Endothelial cell (in vitro differentiated cells): ENCODE results near the gene EVI5L. TPM values are rescaled to one million over a fixed set of nuclear protein-coding genes. Genes with fewer than 3 reads are reported as not detected.

ENCODE experiments used
- DNase-seq: peaks from one replicate; pipeline ENCODE4 v3.0.0; 2021; ENCODE audit warnings: low spot score
- H3K27ac Mint-ChIP-seq: one replicate; pipeline ENCODE4 v1.8.0; 2021; ENCODE audit warnings: mixed read lengths, inconsistent platforms; ENCODE audit not compliant: unreplicated experiment
- H3K27me3 Mint-ChIP-seq: one replicate; pipeline ENCODE4 v1.8.0; 2021; ENCODE audit warnings: mild to moderate bottlenecking, moderate library complexity, mixed read lengths, inconsistent platforms; ENCODE audit not compliant: unreplicated experiment
- H3K36me3 Mint-ChIP-seq: one replicate; pipeline ENCODE4 v1.8.0; 2021; ENCODE audit warnings: mild to moderate bottlenecking, low read depth, mixed read lengths, inconsistent platforms; ENCODE audit not compliant: unreplicated experiment
- H3K4me1 Mint-ChIP-seq: one replicate; pipeline ENCODE4 v1.8.0; 2021; ENCODE audit warnings: mild to moderate bottlenecking, mixed read lengths, inconsistent platforms; ENCODE audit not compliant: unreplicated experiment
- H3K4me3 Mint-ChIP-seq: one replicate; pipeline ENCODE4 v1.8.0; 2021; ENCODE audit warnings: mild to moderate bottlenecking, mixed read lengths, inconsistent platforms; ENCODE audit not compliant: unreplicated experiment
- H3K9me3 Mint-ChIP-seq: one replicate; pipeline ENCODE4 v1.8.0; 2021; ENCODE audit warnings: mixed read lengths, inconsistent platforms; ENCODE audit not compliant: unreplicated experiment
- total RNA-seq: library from RNA; stranded (reverse); fragmentation: NEBNext Ultra II Directional; extraction: Animal tissue kit (Norgen Biotek cat#: 25700); gene quantifications from one replicate; pipeline ENCODE4 v1.2.1, GENCODE V29; 2021; ENCODE audit not compliant: unreplicated experiment
- TF ChIP-seq, protein P1 (sequence below): fragments of 200-600 bp; sonication (generic); IDR thresholded peaks from one replicate; pipeline ENCODE4 v1.5.0; 2021; ENCODE audit warnings: antibody characterized with exemption; ENCODE audit not compliant: unreplicated experiment

The EVI5L gene
- total RNA-seq, 1 donor from 2014 or later: 20.4 TPM

- no peaks in the 10 kb centered on the region for H3K36me3 Mint-ChIP-seq
- peaks cover 11% of the 10 kb centered on the region for H3K4me1 Mint-ChIP-seq
- peak overlapping the region; percentile 21 for H3K4me3 Mint-ChIP-seq
- DNase-seq: no peak
- peaks cover 22% of the 10 kb centered on the region for H3K27me3 Mint-ChIP-seq
- TF ChIP-seq, protein P1, sequence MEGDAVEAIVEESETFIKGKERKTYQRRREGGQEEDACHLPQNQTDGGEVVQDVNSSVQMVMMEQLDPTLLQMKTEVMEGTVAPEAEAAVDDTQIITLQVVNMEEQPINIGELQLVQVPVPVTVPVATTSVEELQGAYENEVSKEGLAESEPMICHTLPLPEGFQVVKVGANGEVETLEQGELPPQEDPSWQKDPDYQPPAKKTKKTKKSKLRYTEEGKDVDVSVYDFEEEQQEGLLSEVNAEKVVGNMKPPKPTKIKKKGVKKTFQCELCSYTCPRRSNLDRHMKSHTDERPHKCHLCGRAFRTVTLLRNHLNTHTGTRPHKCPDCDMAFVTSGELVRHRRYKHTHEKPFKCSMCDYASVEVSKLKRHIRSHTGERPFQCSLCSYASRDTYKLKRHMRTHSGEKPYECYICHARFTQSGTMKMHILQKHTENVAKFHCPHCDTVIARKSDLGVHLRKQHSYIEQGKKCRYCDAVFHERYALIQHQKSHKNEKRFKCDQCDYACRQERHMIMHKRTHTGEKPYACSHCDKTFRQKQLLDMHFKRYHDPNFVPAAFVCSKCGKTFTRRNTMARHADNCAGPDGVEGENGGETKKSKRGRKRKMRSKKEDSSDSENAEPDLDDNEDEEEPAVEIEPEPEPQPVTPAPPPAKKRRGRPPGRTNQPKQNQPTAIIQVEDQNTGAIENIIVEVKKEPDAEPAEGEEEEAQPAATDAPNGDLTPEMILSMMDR: no peak
- no peaks in the 10 kb centered on the region for H3K9me3 Mint-ChIP-seq
- no peak overlapping the region for H3K27ac Mint-ChIP-seq
These were observed 30.9 kb downstream of the EVI5L start for GRCh38 chr19:7860714-7861618.

DNA sequence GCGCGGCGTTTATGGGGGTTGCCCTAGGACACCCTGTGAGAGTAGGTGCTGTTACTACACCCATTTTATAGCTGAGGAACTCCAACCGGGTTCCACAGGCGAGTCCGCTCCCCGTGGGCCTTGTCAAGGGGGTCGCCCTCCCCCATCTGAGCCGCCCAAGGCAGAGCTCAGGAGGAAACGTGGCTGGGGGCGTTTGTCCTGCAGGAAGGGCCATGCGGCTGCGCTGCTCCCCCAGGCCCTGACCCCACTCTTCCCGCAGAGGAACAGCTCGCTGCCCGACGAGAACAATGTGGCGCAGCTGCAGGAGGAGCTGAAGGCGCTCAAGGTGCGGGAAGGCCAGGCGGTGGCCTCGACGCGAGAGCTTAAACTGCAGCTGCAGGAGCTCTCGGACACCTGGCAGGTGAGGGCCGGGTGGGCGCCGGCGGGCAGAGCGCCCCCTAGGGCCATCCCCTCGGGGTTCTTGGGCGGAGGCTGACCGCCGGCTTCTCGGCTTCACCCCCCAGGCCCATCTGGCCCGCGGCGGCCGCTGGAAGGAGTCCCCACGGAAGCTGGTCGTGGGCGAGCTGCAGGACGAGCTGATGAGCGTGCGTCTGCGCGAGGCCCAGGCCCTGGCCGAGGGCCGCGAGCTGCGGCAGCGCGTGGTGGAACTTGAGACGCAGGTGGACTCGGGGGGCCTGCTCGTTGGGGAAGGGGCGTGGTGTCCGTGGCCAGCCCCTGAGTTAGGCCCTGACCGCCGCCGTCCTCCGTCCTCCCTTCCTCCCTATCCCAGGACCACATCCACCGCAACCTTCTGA, 31.8 kb downstream of the EVI5L start:
- Mint-ChIP-seq H3K9me3 (no peaks in the 10 kb centered on the region), H3K36me3 (no peaks in the 10 kb centered on the region), H3K4me3 (peak overlapping the region; percentile 21), H3K27me3 (peaks cover 22% of the 10 kb centered on the region), H3K4me1 (peaks cover 11% of the 10 kb centered on the region), H3K27ac (no peak overlapping the region)
- TF ChIP-seq, protein P1: peak; percentile 36
- DNase-seq: no peak

GRCh38 chr19:7862413-7862951, 32.5 kb downstream of the EVI5L start:
- no peaks in the 10 kb centered on the region for H3K36me3 Mint-ChIP-seq
- H3K27ac Mint-ChIP-seq: no peak overlapping the region
- no peak overlapping the region for H3K4me3 Mint-ChIP-seq
- TF ChIP-seq, protein P1: no peak
- peaks cover 23% of the 10 kb centered on the region for H3K27me3 Mint-ChIP-seq
- DNase-seq: peak; percentile 87
- no peaks in the 10 kb centered on the region for H3K9me3 Mint-ChIP-seq
- peaks cover 11% of the 10 kb centered on the region for H3K4me1 Mint-ChIP-seq

GRCh38 chr19:7863157-7863970, 33.3 kb downstream of the EVI5L start:
- H3K4me1 Mint-ChIP-seq: peaks cover 9% of the 10 kb centered on the region
- no peak overlapping the region for H3K4me3 Mint-ChIP-seq
- no peak for DNase-seq
- H3K36me3 Mint-ChIP-seq: no peaks in the 10 kb centered on the region
- H3K9me3 Mint-ChIP-seq: no peaks in the 10 kb centered on the region
- TF ChIP-seq, protein P1: no peak
- H3K27ac Mint-ChIP-seq: no peak overlapping the region
- H3K27me3 Mint-ChIP-seq: peaks cover 22% of the 10 kb centered on the region
